Femur (tissue), 1 donor: ENCODE measurements around the gene SLC35E1.

Experiments
- DNase-seq: peaks from one replicate; pipeline ENCODE4 v3.0.0-alpha.2; 2017

Gene SLC35E1

DNA sequence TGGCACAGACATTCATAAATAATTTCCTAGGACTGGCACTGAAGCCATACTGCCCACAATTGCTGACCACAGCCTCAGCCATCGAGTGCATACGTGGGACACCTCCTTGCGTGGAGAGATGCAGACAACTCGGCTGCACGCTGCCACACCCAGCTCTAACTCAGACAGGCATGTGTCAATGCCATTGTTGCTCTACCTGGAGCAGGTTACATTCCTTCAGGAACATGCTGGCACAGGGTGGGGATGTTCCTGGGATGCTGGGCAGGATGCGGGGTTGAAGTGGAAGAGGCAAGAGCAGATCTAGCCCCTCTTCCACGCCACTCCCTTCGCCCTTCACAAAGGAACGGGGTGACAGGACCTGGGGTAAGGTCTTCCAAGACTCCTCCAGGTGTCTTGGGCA lies 24.2 kb upstream of the SLC35E1 start:
- DNase-seq: no peak

DNA sequence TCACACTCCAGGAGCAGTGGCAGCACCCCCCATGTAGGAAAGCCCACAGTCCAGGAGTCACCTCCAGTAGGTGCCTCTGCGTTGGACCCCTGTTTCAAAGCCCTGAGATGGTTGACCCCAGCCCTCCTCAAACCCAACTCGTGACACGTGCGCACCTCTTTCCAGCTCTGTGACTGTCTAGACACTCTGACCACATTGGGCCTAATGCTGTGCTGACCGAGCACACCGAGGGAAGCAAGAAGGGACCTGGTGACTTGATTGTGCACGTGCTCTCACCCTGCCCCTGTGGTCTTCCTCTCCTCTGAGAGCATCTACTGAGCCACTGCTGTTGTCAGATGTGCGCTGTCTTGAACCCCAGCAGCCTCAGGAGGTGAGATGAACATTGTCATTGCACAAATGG lies 22.9 kb upstream of the SLC35E1 start:
- no peak for DNase-seq

DNA sequence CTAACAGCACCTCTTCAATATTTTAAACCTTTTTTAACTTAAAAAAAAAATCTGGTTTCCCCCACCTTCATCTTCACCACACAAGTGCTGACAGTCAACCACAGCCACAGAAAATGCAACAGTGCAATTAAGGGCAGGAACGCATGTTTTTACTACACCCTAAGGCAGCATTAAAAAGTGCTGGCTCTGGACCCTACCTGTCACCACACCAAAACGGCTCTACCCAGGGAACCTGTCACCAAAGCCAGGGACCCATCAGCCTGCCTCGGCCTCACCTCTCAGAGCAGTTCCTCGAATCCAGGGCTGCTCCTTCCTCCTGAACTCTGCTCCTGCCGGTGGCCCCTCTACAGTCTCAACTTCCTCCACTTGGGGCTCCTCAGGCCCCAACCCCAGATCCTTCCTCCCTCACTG lies 22.5 kb upstream of the SLC35E1 start:
- DNase-seq: no peak

DNA sequence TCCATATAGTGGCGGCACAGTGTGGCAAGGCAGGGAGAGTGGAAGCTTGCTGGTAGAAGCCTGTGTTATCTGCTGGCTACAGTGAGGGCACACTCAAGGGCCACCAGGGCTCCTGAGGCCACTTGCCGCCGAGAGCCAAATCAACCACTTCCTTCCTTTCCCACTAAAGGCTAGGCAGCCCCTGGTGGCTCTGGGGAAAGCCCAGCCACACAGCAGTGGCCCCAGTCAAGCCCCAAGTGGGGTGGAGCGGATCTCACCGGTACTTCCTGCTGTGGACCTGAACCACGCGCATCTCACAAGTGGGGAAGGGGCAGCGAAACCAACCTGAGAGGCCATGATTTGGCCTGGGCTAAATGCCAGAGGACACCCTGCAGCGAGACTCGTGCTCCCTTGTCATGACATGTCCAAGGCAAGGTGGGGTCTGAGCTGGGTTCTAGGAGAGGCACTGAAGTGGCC lies 21.9 kb upstream of the SLC35E1 start:
- DNase-seq: peak; percentile 49

DNA sequence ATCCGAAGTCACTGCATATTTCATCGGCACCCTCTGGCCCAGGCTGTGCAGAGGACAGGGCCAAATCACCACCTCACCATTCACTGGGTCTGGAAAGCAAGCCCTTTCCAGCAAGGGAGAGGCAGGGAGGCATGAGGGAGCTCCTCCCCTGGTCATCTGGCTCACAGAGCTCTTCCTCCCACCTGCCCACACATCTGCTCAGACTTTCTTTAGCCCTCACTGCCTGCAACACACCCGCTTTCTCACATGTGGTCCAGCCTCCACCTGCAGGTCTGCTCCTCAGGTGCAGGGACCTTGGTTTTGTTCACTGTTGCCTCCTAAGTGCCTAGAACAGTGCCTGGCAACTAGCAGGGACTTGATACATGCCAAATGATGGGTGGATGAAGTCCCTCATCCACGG lies 21.0 kb upstream of the SLC35E1 start:
- DNase-seq: no peak

DNA sequence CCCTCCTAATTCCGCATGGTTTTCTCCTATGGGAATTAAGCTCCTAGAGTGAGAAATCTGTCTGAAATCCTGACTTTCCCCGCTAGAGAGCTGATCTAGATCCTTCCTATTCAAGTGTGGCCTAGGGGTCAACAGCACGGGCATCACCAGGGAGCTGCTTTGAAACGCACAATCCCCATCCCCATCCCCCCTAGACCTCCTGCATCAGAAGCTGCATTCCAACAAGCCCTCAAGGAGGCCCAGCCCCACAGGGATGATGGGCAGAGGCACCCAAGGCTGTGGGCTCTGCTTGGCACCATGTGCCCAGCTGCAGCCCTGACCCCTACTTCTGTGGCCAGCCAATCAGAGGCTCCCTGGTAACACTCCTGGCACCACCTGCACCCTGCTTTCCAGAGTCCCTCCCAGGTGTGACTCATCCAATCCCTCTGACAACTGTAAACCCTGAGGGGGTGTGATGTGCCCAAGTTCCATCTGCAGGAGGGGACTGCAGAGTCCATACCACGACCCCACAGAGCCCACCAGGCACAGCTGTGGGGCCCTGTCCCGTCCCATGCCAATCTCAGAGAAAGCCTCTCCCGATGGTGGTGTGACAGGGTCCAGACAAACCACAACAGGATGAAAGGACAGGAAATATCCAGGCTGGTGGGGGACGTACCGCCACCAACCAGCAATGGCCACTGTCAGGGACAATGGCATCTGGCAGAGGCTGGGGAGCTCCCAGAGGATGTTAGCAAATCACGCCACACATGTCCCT lies 19.8 kb upstream of the SLC35E1 start:
- DNase-seq: no peak

DNA sequence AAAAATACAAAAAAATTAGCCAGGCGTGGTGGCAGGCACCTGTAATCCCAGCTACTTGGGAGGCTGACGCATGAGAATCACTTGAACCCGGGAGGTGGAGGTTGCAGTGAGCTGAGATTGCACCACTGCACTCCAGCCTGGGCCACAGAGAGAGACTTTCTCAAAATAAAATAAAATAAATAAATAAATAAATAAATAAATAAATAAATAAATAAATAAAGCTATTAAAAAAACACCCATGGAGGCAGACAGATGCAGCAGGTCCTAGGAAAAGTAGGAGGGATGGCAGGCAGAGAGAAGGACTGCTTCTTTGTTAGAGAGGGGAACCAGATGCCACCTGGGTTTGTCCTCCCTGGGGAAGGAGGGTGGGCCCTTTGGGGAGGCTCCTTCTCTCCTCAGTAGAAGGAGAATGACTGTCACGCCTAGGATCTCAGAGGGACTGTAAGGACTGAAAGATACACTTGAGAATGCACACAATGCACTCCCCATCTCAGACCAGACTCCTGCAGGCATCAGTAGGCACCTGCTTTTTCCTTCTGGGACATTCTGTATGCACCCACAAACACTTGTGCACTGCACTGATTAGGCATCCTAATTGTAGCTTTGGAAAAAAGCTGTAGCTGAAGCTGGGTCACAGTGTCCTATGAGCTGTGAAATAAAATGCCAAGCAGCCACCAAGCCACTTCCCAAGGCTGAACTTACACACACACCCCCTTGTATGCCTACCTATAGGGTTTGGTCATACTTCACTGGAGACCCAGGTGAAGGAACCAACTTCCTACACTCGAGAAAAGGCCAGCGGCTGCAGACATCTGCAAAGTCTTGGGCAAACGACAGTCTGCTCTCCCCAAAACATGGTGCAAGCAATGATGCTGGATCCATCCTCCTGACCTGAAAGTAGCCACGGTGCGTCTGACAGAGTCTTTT lies 18.9 kb upstream of the SLC35E1 start:
- no peak for DNase-seq

DNA sequence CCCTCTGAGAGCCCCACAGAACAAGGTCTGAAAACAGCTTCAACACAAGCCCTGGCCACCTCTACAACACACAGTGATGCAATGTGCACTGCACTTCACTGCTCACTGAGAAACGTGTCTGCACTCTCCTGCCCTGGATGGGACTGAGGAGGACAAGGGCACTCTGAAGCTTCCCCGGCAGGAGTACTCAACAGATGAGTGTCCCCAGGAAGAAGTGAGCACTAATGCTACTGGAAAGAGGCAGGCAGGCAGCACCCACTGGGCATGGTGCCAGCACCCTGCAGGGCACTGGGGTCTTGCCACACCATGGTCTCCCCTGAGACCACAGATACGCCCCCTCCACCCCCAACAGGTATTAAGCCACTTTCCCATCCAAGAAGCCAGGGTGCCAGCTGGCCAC lies 17.7 kb upstream of the SLC35E1 start:
- no peak for DNase-seq

DNA sequence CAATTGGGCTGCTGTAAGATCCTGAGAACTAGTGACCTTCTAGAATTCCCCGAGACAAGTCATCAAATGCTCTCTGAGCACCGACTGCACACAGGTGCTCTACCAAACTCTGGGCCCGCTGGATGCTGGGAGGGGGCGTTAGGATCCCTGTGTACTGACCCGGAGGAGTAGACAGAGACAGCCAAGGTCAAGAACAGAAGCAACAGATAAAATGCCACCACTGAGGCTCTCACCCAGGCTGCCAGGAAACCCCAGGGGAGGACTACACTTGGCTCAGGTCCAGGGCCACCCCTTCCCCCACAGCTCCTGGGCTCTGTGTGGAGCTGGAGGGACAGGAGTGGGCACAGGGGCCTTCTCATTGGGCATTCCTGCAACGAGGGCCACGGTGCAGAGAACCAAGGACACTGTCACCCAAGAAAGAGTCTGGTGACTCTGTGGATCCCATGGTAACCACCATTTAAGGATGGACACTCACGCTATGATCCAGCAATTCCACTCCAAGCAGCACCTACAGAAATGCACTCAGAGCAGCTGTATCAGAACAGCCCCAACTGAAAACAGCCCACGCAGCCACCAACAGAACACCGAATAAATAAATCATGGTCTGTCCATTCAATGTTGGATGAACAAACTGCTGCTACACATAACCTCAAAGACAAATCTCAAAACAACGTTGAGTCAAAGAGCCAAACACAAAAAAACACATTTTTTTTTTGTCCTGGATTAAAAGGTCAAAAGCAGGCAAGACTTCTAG lies 16.8 kb upstream of the SLC35E1 start:
- DNase-seq: no peak

DNA sequence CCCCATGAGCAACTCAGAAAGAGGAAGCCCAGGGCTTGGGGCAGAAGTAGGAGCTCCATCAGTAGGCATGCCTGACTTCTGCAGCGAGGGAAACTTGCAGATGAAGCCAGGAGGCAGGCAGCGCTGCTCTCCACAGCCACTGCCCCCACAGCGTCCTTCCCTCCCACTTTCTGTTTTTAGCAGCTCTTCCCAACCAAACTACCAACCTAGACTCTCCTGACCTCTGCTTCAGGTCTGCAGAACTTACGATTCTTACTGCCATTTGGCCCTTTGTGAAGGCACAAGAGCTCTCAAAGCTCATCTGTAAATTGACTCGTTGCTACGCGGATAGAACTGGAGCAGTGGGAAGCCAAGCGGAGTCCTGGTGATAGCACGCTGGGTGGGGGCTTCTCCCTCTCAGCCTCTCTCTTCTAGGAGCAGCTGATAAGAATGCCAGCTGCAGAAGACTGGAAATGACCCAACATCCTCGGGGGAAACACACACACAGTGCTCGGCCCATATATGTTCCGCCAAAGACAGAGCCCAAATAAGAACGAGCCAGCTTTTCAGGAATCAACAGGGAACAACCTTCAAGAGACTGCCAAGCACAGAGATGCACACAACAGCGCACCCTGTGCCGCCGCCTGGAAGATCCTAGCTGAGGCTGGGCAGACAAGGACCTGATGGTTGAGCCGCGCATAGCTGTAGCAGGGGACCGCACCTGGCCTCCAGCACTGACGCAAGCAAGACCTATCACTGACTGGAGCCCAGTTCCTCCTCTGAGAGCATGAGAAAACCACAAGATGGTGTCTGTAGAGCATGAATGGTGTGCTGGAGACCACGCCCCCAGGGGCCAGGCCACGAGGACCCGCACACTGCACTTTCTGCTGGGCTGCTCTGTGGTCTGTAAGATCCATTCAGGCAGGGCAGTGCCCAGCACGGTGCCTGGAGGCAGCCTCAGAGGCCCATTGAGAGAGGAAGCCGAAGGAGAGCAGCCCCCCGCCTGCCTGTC lies 15.9 kb upstream of the SLC35E1 start:
- peak; percentile 56 for DNase-seq

DNA sequence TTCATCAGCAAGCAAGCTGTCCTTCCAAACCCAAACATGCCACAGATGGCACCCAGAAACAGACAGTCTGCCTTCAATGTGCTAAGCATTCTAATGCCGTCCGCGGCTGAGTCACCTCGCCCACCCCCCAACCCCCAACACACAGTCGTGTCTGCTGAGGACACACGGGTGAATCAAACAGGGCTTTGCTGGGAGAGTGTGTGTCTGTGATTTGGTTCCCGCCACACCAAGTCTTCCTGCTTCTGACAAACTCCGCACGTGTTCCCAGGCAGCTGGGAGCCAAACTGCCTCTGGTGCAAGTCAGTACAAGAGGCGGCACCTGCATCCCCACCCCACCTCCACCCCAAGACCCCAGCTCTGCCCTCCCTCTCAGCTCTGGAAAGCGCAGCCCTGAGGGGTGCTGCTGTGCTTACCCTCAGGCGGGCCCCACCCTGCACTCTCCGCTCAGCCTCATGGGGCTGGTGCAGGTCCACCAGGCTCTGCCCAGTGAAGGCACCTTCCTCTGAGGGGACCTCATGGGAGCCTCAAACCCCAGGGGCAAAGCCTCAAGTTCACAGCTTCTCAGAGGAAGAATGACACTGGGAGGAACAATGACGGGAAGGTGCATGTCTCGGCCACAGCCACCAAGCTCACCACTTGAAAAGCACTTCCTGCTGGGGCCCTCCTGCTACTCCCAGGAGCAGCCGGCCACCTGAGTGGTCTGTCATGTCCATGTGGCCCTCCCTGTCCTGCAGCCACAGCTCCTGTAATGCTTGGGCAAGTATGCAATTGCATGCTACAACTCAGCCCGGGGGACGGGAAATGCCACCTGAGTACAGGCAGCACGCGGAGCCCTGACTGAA lies 15.0 kb upstream of the SLC35E1 start:
- peak; percentile 59 for DNase-seq

DNA sequence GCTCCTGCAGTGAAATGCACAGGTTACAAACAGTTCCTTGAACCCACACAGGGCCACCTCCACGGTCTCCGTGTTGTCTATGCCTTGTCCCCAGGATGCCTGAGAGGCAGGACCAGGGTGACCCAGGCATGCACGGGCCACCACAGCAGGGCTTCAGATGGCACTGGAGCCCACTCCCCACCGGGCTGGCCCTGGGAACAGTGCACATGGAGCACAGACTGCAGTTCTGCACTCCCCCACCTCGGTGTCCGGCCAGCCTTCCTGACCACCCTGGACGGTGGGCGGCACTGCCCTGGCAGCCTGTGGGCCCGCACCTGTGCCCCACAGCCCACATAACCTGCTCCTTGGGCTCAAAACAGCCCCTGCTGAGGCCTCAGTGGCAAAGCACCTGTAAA lies 14.3 kb upstream of the SLC35E1 start:
- no peak for DNase-seq

DNA sequence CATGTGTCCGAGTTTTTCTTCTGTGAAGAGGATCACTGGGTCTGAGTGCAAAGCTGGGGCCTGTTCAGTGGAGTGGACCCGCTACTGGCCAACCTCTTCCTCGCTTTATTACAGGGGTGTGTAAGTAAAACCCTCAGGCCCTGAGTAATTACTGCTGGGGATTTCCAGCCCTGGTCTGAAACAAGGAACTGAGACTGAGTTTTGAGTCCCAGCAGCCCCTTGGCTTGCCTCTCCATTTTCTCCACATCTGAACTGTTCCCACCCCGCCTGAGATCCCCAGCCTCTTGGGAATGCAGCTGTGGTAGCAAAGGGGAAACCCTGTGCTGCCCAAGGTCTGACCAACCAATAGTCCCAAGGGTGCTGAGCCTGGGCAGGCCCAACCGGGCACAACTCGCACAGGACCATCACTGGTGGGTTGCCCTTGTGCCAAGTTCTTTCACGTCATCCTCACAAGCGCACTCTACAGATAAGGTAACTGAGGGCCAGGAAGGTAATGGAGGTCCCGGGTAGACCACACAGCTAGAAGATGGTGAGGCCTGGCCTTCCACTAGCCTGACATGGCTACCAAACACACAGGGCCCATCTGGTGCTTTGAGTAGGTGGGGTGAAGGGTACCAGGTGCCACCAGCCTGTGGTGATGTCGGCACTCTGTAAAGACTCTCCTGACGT lies 13.7 kb upstream of the SLC35E1 start:
- DNase-seq: peak; percentile 42

DNA sequence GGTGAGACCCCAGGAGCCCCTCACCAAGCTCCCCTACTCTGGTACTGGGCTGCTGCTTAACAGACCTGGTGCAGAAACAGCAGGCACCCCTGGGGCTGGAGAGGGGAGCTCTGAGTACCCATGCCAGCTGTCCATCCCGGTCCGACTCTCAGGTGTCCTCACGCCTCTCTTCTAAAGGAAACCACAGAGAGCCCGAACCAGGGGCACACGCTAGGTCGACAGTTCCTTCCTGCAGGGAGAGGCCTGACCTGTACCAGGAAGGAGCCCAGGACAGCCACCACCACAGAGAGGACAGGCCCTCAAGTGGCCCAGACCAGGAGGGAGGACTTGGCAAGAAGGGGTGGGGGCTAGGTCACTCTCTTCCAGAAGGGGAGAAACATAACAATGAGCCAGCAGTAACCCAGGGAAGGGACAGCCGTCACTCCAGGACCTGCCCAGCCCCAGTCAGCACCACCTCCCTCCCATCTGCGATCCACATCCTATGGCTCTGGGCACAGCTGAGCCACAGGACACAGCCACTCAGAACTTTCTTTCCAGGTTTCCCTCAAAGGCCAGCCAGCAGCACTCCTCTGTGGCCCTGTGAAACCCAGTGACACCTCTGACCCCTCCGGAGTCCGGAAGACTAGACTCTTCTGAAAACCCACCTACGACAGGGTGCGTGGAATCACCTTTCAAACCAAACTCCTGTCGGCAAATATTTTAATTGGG lies 13.0 kb upstream of the SLC35E1 start:
- no peak for DNase-seq

DNA sequence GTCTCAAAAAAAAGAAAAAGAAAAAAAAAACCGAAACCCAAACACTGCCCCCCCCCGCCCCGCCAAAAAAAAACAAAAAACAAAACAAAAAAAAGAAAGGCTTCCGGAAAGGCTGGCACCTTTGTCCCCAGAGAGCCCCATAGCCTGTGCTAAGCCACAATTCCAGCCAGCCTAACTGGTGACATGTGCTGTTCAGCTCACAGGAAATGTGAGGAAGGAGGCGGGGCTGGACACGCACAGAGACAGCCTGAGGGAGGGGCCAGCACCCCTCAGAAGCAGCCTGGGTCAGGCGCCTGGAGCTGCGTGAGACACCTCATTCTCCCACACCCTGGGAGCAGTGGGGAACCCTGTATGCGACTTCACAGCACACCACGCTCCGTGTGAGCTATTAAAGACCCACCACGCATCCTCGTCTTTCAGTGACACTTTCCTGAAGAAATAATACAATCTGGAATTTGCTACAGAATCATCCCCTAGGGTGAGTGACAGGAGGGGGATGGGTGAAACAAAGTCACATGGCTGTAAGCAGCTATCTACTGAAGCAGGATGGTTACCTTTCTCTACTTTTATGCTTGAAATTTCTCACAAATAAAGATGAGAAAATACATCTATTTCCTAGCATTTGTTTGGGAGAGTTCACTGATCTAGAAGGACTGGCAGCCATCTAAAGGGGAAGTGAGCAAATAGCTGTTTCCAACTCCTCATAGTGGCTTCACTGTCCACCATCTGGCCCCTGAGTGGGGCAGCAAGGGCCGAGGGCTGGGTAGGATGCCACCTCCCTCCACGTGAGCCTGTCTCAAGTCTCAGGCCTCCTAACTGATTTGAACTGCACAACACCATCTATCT lies 12.3 kb upstream of the SLC35E1 start:
- peak; percentile 85 for DNase-seq

DNA sequence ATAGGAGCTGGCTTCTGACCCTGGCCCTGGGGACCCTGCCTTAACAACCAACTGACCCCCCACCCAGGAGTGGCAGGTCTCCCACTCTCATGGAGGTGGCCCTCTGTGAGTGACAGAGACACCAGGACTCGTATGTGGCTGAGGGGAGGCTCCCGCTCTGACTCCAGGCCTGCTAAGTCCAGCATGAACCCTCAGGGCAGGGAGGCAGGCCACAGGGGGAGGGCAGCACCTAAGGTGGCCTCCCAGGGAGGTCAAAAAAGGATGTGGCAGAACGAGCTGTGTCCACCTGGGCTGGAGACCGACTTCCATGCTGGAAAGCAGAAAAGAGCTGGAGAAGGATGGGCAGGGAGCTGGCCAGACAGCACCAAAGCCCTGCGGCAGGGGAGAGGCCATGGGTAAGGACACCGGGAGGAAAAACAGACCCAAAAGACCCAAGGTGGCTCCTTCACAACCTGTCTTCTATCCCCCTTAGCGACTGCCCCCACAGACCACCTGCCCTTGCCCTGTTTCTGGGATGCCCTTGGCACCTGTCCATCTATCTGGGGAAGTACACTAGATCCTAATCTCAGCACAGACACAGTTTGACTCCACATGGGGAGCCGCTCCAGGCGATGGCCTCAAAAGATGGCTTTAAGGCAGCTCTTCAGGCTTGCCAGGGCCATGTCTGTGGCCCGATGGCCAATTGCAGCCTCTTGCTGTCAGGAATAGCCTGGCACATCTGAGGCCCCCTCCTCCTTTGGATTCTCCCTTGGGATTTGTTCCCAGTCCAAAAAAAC lies 10.5 kb upstream of the SLC35E1 start:
- DNase-seq: no peak

DNA sequence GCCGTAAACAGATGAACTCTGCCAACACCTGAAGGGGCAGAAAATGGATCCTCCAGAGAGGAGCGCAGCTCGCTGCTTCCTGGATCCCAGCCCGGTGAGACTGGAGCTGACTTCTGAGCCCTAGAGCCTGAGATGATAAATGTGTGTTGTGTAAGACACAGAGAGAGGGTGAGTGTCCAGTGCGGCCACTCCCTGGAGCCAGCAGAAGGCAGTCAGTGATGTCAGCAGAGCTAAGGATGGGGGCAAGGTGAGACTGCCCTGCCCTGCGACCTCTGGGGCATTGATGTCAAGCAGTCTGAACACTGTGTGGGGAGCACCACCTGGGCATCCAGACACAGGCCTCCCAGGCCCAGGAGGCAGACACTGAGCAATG lies 9.7 kb upstream of the SLC35E1 start:
- no peak for DNase-seq
